GM23248 (cell line): ENCODE measurements around the gene PDSS2.

Experiments used
- EZH2 ChIP-seq: fragments of 200-600 bp; sonication (generic); IDR thresholded peaks from 2 replicates; pipeline ENCODE4 v1.6.1; 2018; ENCODE audit warnings: antibody characterized with exemption, mild to moderate bottlenecking; ENCODE audit not compliant: insufficient read depth, poor library complexity, severe bottlenecking
- EZH2phosphoT487 ChIP-seq: fragments of 200-600 bp; sonication (generic); IDR thresholded peaks from 2 replicates; pipeline ENCODE4 v1.6.1; 2018; ENCODE audit warnings: antibody characterized with exemption, moderate library complexity, mild to moderate bottlenecking, low read depth; ENCODE audit not compliant: insufficient read depth

GRCh38 chr6:107329063-107329860 is 130.1 kb downstream of the PDSS2 start:
- TF ChIP-seq EZH2 = no peak
- no peak for TF ChIP-seq EZH2phosphoT487
